OCI-LY7 (cell line): ENCODE measurements around the gene MACF1. TPM values are rescaled to one million over a fixed set of nuclear protein-coding genes. Genes with fewer than 3 reads are reported as not detected.

ENCODE experiments used
- BruUV-seq: library from RNA; stranded (reverse); fragments of 400-500 nt; replicated peaks from 2 replicates; lab custom pipeline; 2021; lab: Mats Ljungman, UMichigan
- CTCF ChIA-PET: fragments of 300-600 bp; sonication (Branson Sonifier 250); formaldehyde crosslinking; loops from one replicate; lab custom pipeline; 2022; ENCODE audit warnings: antibody characterized with exemption; ENCODE audit not compliant: unreplicated experiment; lab: Charles Lee
- POLR2A ChIA-PET: fragments of 300-600 bp; sonication (Branson Sonifier 250); formaldehyde crosslinking; loops from one replicate; lab custom pipeline; 2022; ENCODE audit warnings: antibody characterized with exemption; lab: Charles Lee
- DNase-seq: peaks from one replicate; pipeline ENCODE4 v3.0.0-alpha.2; 2015; ENCODE audit warnings: low spot score
- H2AFZ ChIP-seq: fragments of 200-600 bp; sonication (generic), shearing (Covaris generic); 2 replicates; pipeline ENCODE4 v1.6.1; 2014; ENCODE audit warnings: mild to moderate bottlenecking, antibody characterized with exemption, low read length, moderate library complexity
- H3K27ac ChIP-seq: fragments of 200-600 bp; sonication (generic); 2 replicates; pipeline ENCODE4 v1.5.1; 2014; ENCODE audit warnings: mixed run types, low read depth, mild to moderate bottlenecking, moderate library complexity, low read length, inconsistent platforms; ENCODE audit not compliant: poor library complexity, severe bottlenecking
- H3K36me3 ChIP-seq: fragments of 200-600 bp; sonication (generic); 2 replicates; pipeline ENCODE4 v1.6.1; 2014; ENCODE audit warnings: mild to moderate bottlenecking, antibody characterized with exemption, low read length, moderate library complexity, mixed read lengths; ENCODE audit not compliant: insufficient read depth
- H3K4me1 ChIP-seq: fragments of 200-600 bp; sonication (generic); 2 replicates; pipeline ENCODE4 v1.5.1; 2014; ENCODE audit warnings: mild to moderate bottlenecking, low read length; ENCODE audit not compliant: insufficient read depth, poor library complexity, severe bottlenecking
- H3K4me2 ChIP-seq: fragments of 200-600 bp; sonication (generic); 2 replicates; pipeline ENCODE4 v1.6.1; 2014; ENCODE audit warnings: mild to moderate bottlenecking, low read length
- H3K4me3 ChIP-seq: fragments of 200-600 bp; sonication (generic); 2 replicates; pipeline ENCODE4 v1.5.1; 2014; ENCODE audit warnings: mild to moderate bottlenecking, low read depth, low read length; ENCODE audit not compliant: poor library complexity, severe bottlenecking
- H3K79me2 ChIP-seq: fragments of 200-600 bp; sonication (generic); 2 replicates; pipeline ENCODE4 v1.6.1; 2016; ENCODE audit warnings: low read depth, mild to moderate bottlenecking, low read length, moderate library complexity, mixed read lengths; ENCODE audit not compliant: insufficient read depth
- H3K9me2 ChIP-seq: fragments of 200-600 bp; sonication (generic); 2 replicates; pipeline ENCODE4 v1.6.1; 2016; ENCODE audit warnings: mild to moderate bottlenecking, low read length, mixed read lengths; ENCODE audit not compliant: insufficient read depth
- H3K9me3 ChIP-seq: fragments of 200-600 bp; sonication (generic); 2 replicates; pipeline ENCODE4 v1.6.1; 2014; ENCODE audit warnings: mild to moderate bottlenecking, mixed run types, low read length, mixed read lengths
- H4K20me1 ChIP-seq: fragments of 200-600 bp; sonication (generic); 2 replicates; pipeline ENCODE4 v1.6.1; 2014; ENCODE audit warnings: mild to moderate bottlenecking, antibody characterized with exemption, low read length, moderate library complexity, mixed read lengths; ENCODE audit not compliant: insufficient read depth
- CTCF ChIP-seq: fragments of 200-600 bp; sonication (generic); conservative IDR thresholded peaks from 2 replicates; pipeline ENCODE4 v1.5.1; 2014; ENCODE audit warnings: mild to moderate bottlenecking, antibody characterized with exemption, low read length, moderate library complexity, mixed read lengths
- EZH2phosphoT487 ChIP-seq: fragments of 200-600 bp; sonication (generic); IDR thresholded peaks from 2 replicates; pipeline ENCODE4 v1.6.1; 2018; ENCODE audit warnings: low read depth, borderline replicate concordance, mild to moderate bottlenecking, mixed run types, antibody characterized with exemption, low read length, moderate library complexity, mixed read lengths
- intact Hi-C: fragments of 100-400 bp; cut with micrococcal nuclease; formaldehyde crosslinking; loops from one replicate; pipeline ENCODE4 v1.10.0; 2022; ENCODE audit not compliant: unreplicated experiment
- total RNA-seq, 2 experiments: library from RNA; depleted of rRNA in 1 of 2; stranded (reverse); fragments of >200 nt in 1 of 2; shearing (Covaris generic) in 1 of 2; gene quantifications; 2 replicates each; pipeline ENCODE4 v1.2.3, GENCODE V29; 2014 to 2022

The MACF1 gene
- total RNA-seq, 2 experiments from 2014 or later, result 211 to 220 TPM

- H3K79me2 ChIP-seq, result peaks cover 32% of the 10 kb centered on the region; the same call in 1 of the 2 replicates
- no peak for DNase-seq
These were observed 57.3 kb downstream of the MACF1 start for GRCh38 chr1:39261712-39262221.

GRCh38 chr1:39262802-39263201 lies 58.3 kb downstream of the MACF1 start:
- no peak for TF ChIP-seq EZH2phosphoT487
- no peak for TF ChIP-seq CTCF
- H3K4me1 ChIP-seq, result peaks cover 45% of the 10 kb centered on the region
- CTCF ChIA-PET, result interaction anchor here (2.3 kb wide), 1 partner anchor 70 kb away, joined by 8 read pairs; no protein-coding TSS in a partner anchor
- no peaks in the 10 kb centered on the region for H3K9me3 ChIP-seq
- H3K9me2 ChIP-seq, result no peaks in the 10 kb centered on the region
- no TSS peak for BruUV-seq
- 0 out of 2 replicates have a peak, but pooled peaks cover 7% of the 10 kb centered on the region for H4K20me1 ChIP-seq
- H3K79me2 ChIP-seq, result peaks cover 37% of the 10 kb centered on the region; the same call in 1 of the 2 replicates
- peaks cover 61% of the 10 kb centered on the region for H3K36me3 ChIP-seq
- no peak overlapping the region for H3K4me3 ChIP-seq
- intact Hi-C loops, result no loop called here
- H3K27ac ChIP-seq, result no peak overlapping the region
- no peak for DNase-seq
- POLR2A ChIA-PET, result interaction anchor here (2.1 kb wide), 1 partner anchor 71 kb away, joined by 9 read pairs; no protein-coding TSS in a partner anchor
- H3K4me2 ChIP-seq, result no peak overlapping the region
- no peak overlapping the region for H2AFZ ChIP-seq

More at GRCh38 chr1:39261712-39262221, 57.3 kb downstream of the MACF1 start:
- Histone ChIP-seq H3K4me3 (no peak overlapping the region), H3K9me2 (no peaks in the 10 kb centered on the region), H3K9me3 (no peaks in the 10 kb centered on the region), H3K4me1 (peaks cover 40% of the 10 kb centered on the region), H3K36me3 (peaks cover 69% of the 10 kb centered on the region), H4K20me1 (0 out of 2 replicates have a peak, but pooled peaks cover 7% of the 10 kb centered on the region), H3K27ac (no peak overlapping the region), H2AFZ (no peak overlapping the region), H3K4me2 (peak overlapping the region; percentile 18)
- intact Hi-C loops, result no loop called here
- TF ChIP-seq CTCF (no peak), EZH2phosphoT487 (no peak)
- POLR2A ChIA-PET, result interaction anchor here (2.1 kb wide), 1 partner anchor 70 kb away, joined by 9 read pairs; no protein-coding TSS in a partner anchor
- BruUV-seq, result no TSS peak
- CTCF ChIA-PET, result interaction anchor here (2.3 kb wide), 1 partner anchor 69 kb away, joined by 8 read pairs; no protein-coding TSS in a partner anchor

GRCh38 chr1:39266269-39266668 lies 61.8 kb downstream of the MACF1 start:
- TF ChIP-seq CTCF, result peak; percentile 69
- no peak for TF ChIP-seq EZH2phosphoT487
- peak; percentile 51 for DNase-seq
- ChIA-PET CTCF (interaction anchor here (1.0 kb wide), 1 partner anchor 75 kb away, joined by 3 read pairs; no protein-coding TSS in a partner anchor), POLR2A (interaction anchor here (0.5 to 3.0 kb wide), 3 partner anchors 63 to 79 kb away, joined by 3 to 11 read pairs (median 4); no protein-coding TSS in a partner anchor)
- intact Hi-C loops, result loop anchor here (5.0 kb wide), 1 partner anchor 271 kb away; no protein-coding TSS in a partner anchor
- Histone ChIP-seq H3K4me3 (no peak overlapping the region), H3K27ac (no peak overlapping the region), H2AFZ (no peak overlapping the region), H4K20me1 (peaks cover 18% of the 10 kb centered on the region; the same call in 1 of the 2 replicates), H3K79me2 (peaks cover 51% of the 10 kb centered on the region), H3K9me3 (no peaks in the 10 kb centered on the region), H3K4me1 (peaks cover 65% of the 10 kb centered on the region), H3K36me3 (peaks cover 43% of the 10 kb centered on the region), H3K9me2 (no peaks in the 10 kb centered on the region), H3K4me2 (no peak overlapping the region)
- BruUV-seq, result no TSS peak
